SK-N-SH (cell line): ENCODE results near the gene ANO9. TPM values are rescaled to one million over a fixed set of nuclear protein-coding genes. Genes with fewer than 3 reads are reported as not detected.
"Not testable (repeated sequence)": the region's sequence is repeated elsewhere in the genome, so short reads cannot be mapped to it uniquely, and the experiment has no call there.

Source experiments
- CTCF ChIA-PET: fragments of 300-600, 350-600 bp; formaldehyde crosslinking; extraction: SDS; loops from one replicate; lab custom pipeline; 2021; lab: Yijun Ruan, JAX
- POLR2A ChIA-PET: fragments of 350-600 bp; sonication (Branson Sonifier 250); formaldehyde crosslinking; extraction: SDS; loops from one replicate; lab custom pipeline; 2020; ENCODE audit warnings: antibody characterized with exemption, inconsistent platforms; lab: Yijun Ruan, JAX
- DNase-seq: peaks from one replicate; pipeline ENCODE4 v3.0.0; 2012
- H2AFZ ChIP-seq: fragments of 200-600 bp; sonication (generic); 2 replicates; pipeline ENCODE4 v1.8.1; 2016; ENCODE audit warnings: antibody characterized with exemption, mild to moderate bottlenecking, low read depth
- H3F3A ChIP-seq: fragments of 200-600 bp; sonication (generic); replicated peaks from 2 replicates; pipeline ENCODE3; 2016; ENCODE audit warnings: antibody characterized with exemption, mild to moderate bottlenecking; ENCODE audit not compliant: insufficient read depth
- H3K27ac ChIP-seq, 2 experiments: fragments of 200-500 bp in 1 of 2; fragments of 200-600 bp in 1 of 2; sonication (Bioruptor generic) in 1 of 2; sonication (generic), shearing (Covaris generic) in 1 of 2; 2 replicates each; pipeline versions ENCODE4 v1.5.1 to v1.6.1; 2014 to 2016; ENCODE audit warnings: low read depth in 2 of 2, inconsistent platforms in 1 of 2, low read length in 1 of 2, mild to moderate bottlenecking in 1 of 2, mixed read lengths in 1 of 2
- H3K27me3 ChIP-seq: fragments of 200-600 bp; sonication (generic), shearing (Covaris generic); 2 replicates; pipeline ENCODE4 v1.6.1; 2016; ENCODE audit warnings: mixed run types; ENCODE audit not compliant: insufficient read depth
- H3K36me3 ChIP-seq, 2 experiments: fragments of 200-500 bp in 1 of 2; fragments of 200-600 bp in 1 of 2; sonication (Bioruptor generic) in 1 of 2; sonication (generic) in 1 of 2; replicated peaks in 1 of 2; 2 replicates each; pipeline versions ENCODE3 to v1.5.1; 2014 to 2016; ENCODE audit warnings: low read length in 1 of 2, mild to moderate bottlenecking in 1 of 2; ENCODE audit not compliant: insufficient read depth in 2 of 2, control insufficient read depth in 1 of 2
- H3K4me1 ChIP-seq, 2 experiments: fragments of 200-500 bp in 1 of 2; fragments of 200-600 bp in 1 of 2; sonication (Bioruptor generic) in 1 of 2; sonication (generic), shearing (Covaris generic) in 1 of 2; 2 replicates each; pipeline versions ENCODE4 v1.5.1 to v1.6.1; 2014 to 2016; ENCODE audit warnings: low read depth in 1 of 2, low read length in 1 of 2, mixed run types in 1 of 2; ENCODE audit not compliant: insufficient read depth in 2 of 2, control insufficient read depth in 1 of 2
- H3K4me2 ChIP-seq: fragments of 200-600 bp; sonication (generic), shearing (Covaris generic); 2 replicates; pipeline ENCODE4 v1.6.1; 2017; ENCODE audit warnings: mixed run types
- H3K4me3 ChIP-seq, 2 experiments: fragments of 200-500 bp in 1 of 2; fragments of 200-600 bp in 1 of 2; sonication (Bioruptor generic) in 1 of 2; sonication (generic), shearing (Covaris generic) in 1 of 2; 2 replicates each; pipeline versions ENCODE4 v1.5.1 to v1.8.1; 2014 to 2016; ENCODE audit warnings: low read depth in 2 of 2, inconsistent platforms in 1 of 2, low read length in 1 of 2, mild to moderate bottlenecking in 1 of 2, mixed read lengths in 1 of 2, moderate library complexity in 1 of 2
- H3K79me2 ChIP-seq: fragments of 200-600 bp; sonication (generic); 2 replicates; pipeline ENCODE4 v1.8.1; 2017; ENCODE audit warnings: mild to moderate bottlenecking; ENCODE audit not compliant: insufficient read depth
- H3K9ac ChIP-seq: fragments of 200-600 bp; sonication (generic); 2 replicates; pipeline ENCODE4 v1.6.1; 2017; ENCODE audit warnings: mixed run types
- H3K9me2 ChIP-seq: fragments of 200-600 bp; sonication (generic); 2 replicates; pipeline ENCODE4 v1.6.1; 2017; ENCODE audit warnings: mixed run types
- H3K9me3 ChIP-seq: fragments of 200-600 bp; sonication (generic); 2 replicates; pipeline ENCODE4 v1.6.1; 2017; ENCODE audit warnings: mixed run types, mild to moderate bottlenecking, moderate library complexity
- H4K20me1 ChIP-seq: fragments of 200-600 bp; sonication (generic); 2 replicates; pipeline ENCODE4 v1.6.1; 2017; ENCODE audit warnings: mild to moderate bottlenecking, mixed run types; ENCODE audit not compliant: insufficient read depth
- FOXM1 ChIP-seq: IDR thresholded peaks from 2 replicates; pipeline ENCODE4 v1.4.0; 2012; ENCODE audit warnings: low read depth, mild to moderate bottlenecking
- NRF1 ChIP-seq: IDR thresholded peaks from 2 replicates; pipeline ENCODE4 v1.6.1; 2012; ENCODE audit warnings: low read depth, mild to moderate bottlenecking, low read length
- RFX5 ChIP-seq: IDR thresholded peaks from 2 replicates; pipeline ENCODE4 v1.6.1; 2012; ENCODE audit warnings: mild to moderate bottlenecking, improper control_type of control experiment, low read length
- WGBS: methylation state at CpG from one replicate; pipeline ENCODE4 v1.1.6; 2017; ENCODE audit warnings: low lambda C conversion rate; 5-methylcytosine and 5-hydroxymethylcytosine counted together
- polyA plus RNA-seq, 3 experiments: library from polyadenylated mRNA; depleted of rRNA; stranded (reverse); fragments of >200 nt; gene quantifications; 2 replicates each; pipeline ENCODE4 v1.2.3, GENCODE V29; 2012
- TF ChIP-seq, protein P1 (sequence below): IDR thresholded peaks from 2 replicates; pipeline ENCODE4 v1.4.0; 2012; ENCODE audit warnings: low read depth
- TF ChIP-seq, protein P2 (sequence below): IDR thresholded peaks from 2 replicates; pipeline ENCODE4 v1.6.1; 2012; ENCODE audit warnings: mild to moderate bottlenecking, low read depth, low read length, moderate library complexity

The ANO9 gene
- polyA plus RNA-seq, 1 of the 3 experiments (the other 2 are of a cell fraction): 0.12 TPM

DNA sequence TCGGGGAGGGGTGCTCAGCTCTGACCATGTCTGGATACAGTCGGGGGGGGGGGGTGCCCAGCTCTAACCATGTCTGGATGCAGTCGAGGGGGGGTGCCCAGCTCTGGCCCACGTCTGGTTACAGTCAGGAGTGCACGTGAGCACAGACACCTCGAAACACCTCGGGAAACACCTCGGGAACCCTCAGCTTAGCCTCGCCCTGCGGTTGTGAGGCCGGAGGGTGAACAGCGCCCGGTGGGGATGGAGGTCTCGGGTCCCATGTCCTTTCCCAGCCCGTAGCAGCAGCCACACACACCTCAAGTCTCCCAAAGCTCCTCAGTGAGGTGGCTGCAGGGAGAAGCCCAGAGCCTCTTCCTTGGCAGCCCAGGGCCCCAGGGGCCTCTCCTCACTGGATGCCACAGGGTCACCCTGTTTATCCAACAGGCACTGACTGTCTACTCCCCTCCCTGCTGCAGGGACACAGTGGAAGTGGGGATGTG is 29.1 kb downstream of the ANO9 start:
- H2AFZ ChIP-seq: no peak overlapping the region
- H3K9me3 ChIP-seq: no peaks in the 10 kb centered on the region
- ChIA-PET CTCF (interaction anchor here (0.6 to 3.9 kb wide), 2 partner anchors 36 to 128 kb away, joined by 3 to 14 read pairs; no protein-coding TSS in a partner anchor), POLR2A (interaction anchor here (1.5 kb wide), 1 partner anchor 27 kb away, joined by 4 read pairs; no protein-coding TSS in a partner anchor)
- H3K9ac ChIP-seq: no peak overlapping the region
- no peaks in the 10 kb centered on the region for H4K20me1 ChIP-seq
- H3K4me2 ChIP-seq: no peak overlapping the region
- peaks cover 0 to 10% of the 10 kb centered on the region in 2 experiments; a peak in 1 of 4 replicates for H3K4me1 ChIP-seq
- DNase-seq: no peak
- H3K27me3 ChIP-seq: peaks cover 23% of the 10 kb centered on the region
- H3K36me3 ChIP-seq: no peaks in the 10 kb centered on the region
- no peaks in the 10 kb centered on the region for H3K79me2 ChIP-seq
- H3K4me3 ChIP-seq: no peak overlapping the region
- H3K9me2 ChIP-seq: no peaks in the 10 kb centered on the region
- TF ChIP-seq FOXM1: no peak
- TF ChIP-seq, protein P1, sequence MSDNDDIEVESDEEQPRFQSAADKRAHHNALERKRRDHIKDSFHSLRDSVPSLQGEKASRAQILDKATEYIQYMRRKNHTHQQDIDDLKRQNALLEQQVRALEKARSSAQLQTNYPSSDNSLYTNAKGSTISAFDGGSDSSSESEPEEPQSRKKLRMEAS: no peak
- TF ChIP-seq NRF1: no peak
- TF ChIP-seq RFX5: no peak
- TF ChIP-seq, protein P2, sequence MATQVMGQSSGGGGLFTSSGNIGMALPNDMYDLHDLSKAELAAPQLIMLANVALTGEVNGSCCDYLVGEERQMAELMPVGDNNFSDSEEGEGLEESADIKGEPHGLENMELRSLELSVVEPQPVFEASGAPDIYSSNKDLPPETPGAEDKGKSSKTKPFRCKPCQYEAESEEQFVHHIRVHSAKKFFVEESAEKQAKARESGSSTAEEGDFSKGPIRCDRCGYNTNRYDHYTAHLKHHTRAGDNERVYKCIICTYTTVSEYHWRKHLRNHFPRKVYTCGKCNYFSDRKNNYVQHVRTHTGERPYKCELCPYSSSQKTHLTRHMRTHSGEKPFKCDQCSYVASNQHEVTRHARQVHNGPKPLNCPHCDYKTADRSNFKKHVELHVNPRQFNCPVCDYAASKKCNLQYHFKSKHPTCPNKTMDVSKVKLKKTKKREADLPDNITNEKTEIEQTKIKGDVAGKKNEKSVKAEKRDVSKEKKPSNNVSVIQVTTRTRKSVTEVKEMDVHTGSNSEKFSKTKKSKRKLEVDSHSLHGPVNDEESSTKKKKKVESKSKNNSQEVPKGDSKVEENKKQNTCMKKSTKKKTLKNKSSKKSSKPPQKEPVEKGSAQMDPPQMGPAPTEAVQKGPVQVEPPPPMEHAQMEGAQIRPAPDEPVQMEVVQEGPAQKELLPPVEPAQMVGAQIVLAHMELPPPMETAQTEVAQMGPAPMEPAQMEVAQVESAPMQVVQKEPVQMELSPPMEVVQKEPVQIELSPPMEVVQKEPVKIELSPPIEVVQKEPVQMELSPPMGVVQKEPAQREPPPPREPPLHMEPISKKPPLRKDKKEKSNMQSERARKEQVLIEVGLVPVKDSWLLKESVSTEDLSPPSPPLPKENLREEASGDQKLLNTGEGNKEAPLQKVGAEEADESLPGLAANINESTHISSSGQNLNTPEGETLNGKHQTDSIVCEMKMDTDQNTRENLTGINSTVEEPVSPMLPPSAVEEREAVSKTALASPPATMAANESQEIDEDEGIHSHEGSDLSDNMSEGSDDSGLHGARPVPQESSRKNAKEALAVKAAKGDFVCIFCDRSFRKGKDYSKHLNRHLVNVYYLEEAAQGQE: no peak
- no peak overlapping the region for H3K27ac ChIP-seq
- H3F3A ChIP-seq: no peaks in the 10 kb centered on the region
- 28% methylated on average over 10 of the region's 15 CpGs for WGBS

DNA sequence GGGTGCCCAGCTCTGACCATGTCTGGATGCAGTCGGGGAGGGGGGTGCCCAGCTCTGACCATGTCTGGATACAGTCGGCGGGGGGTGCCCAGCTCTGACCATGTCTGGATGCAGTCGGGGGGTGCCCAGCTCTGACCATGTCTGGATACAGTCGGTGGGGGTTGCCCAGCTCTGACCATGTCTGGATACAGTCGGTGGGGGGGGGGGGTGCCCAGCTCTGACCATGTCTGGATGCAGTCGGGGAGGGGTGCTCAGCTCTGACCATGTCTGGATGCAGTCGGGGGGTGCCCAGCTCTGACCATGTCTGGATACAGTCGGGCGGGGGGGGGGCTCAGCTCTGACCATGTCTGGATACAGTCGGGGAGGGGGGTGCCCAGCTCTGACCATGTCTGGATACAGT is 30.3 kb downstream of the ANO9 start:
- H3K9me3 ChIP-seq, H3F3A ChIP-seq, H3K4me2 ChIP-seq, H3K36me3 ChIP-seq, H2AFZ ChIP-seq, DNase-seq, H3K79me2 ChIP-seq, CTCF ChIA-PET, H3K4me1 ChIP-seq, H3K9ac ChIP-seq, H4K20me1 ChIP-seq, POLR2A ChIA-PET, H3K27ac ChIP-seq, H3K4me3 ChIP-seq, H3K9me2 ChIP-seq: not testable (repeated sequence)
- 46% methylated on average over 7 of the region's 11 CpGs for WGBS
- H3K27me3 ChIP-seq: peaks cover 14% of the 10 kb centered on the region

DNA sequence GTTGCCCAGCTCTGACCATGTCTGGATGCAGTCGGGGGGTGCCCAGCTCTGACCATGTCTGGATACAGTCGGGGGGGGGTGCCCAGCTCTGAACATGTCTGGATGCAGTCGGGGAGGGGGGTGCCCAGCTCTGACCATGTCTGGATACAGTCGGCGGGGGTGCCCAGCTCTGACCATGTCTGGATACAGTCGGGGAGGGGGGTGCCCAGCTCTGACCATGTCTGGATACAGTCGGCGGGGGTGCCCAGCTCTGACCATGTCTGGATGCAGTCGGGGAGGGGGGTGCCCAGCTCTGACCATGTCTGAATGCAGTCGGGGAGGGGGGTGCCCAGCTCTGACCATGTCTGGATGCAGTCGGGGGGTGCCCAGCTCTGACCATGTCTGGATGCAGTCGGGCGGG is 31.1 kb downstream of the ANO9 start:
- peaks cover 0 to 17% of the 10 kb centered on the region in 2 experiments; a peak in 1 of 4 replicates for H3K4me1 ChIP-seq
- H3K27me3 ChIP-seq, H3K9ac ChIP-seq, H3K4me3 ChIP-seq, H3K79me2 ChIP-seq, H2AFZ ChIP-seq, H3K9me3 ChIP-seq, H3K27ac ChIP-seq, H3F3A ChIP-seq, H3K9me2 ChIP-seq, H3K36me3 ChIP-seq, POLR2A ChIA-PET, DNase-seq, H4K20me1 ChIP-seq, H3K4me2 ChIP-seq: not testable (repeated sequence)
- WGBS: 46% methylated on average over 10 of the region's 13 CpGs
- CTCF ChIA-PET: interaction anchor here (0.8 to 5.9 kb wide), 5 partner anchors 9 to 107 kb away, joined by 3 to 31 read pairs (median 3); partner anchors contain the start of gene ANO9
